ENCODE data around the gene METTL17.
"Not testable (repeated sequence)": the region's sequence is repeated elsewhere in the genome, so short reads cannot be mapped to it uniquely, and the experiment has no call there.

Gene METTL17, protein sequence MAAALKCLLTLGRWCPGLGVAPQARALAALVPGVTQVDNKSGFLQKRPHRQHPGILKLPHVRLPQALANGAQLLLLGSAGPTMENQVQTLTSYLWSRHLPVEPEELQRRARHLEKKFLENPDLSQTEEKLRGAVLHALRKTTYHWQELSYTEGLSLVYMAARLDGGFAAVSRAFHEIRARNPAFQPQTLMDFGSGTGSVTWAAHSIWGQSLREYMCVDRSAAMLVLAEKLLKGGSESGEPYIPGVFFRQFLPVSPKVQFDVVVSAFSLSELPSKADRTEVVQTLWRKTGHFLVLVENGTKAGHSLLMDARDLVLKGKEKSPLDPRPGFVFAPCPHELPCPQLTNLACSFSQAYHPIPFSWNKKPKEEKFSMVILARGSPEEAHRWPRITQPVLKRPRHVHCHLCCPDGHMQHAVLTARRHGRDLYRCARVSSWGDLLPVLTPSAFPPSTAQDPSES

DNA sequence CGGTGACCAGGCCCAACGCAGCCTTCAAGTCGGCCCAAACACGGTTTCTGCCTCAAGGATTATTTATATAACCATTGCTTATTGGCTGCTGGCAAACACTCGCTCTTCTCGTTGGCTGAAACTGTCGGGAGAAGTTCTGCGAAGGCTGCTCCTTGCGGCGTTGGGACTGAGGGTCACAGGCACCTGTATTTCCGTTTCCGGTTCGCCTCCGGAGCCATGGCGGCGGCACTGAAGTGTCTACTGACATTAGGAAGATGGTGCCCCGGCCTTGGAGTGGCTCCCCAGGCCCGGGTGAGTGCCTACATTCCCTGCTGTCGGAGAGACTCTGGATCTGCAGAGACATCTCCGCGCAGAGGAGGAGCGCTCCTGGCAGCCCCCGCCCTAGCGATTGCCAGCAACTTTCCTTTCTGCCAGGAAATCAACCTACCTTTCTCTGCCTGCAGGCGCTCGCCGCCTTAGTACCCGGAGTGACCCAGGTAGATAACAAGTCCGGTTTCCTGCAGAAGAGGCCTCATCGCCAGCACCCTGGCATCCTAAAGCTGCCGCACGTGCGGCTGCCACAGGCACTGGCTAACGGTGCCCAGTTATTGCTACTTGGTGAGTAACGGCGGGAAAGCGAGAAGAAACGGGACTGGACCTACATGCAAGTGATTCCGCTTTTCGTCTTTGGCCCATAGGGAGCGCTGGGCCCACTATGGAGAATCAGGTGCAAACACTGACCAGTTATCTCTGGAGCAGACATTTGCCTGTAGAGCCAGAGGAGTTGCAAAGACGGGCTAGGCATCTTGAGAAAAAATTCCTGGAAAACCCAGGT is at the start of gene METTL17:
Gene METTL17 (plus strand): TSS at position 194 of the 814 bp plus-strand sequence. CDS start 23 bp downstream, at position 217.
- peak; percentile 74 to 85 (median 83) for DNase-seq

DNA sequence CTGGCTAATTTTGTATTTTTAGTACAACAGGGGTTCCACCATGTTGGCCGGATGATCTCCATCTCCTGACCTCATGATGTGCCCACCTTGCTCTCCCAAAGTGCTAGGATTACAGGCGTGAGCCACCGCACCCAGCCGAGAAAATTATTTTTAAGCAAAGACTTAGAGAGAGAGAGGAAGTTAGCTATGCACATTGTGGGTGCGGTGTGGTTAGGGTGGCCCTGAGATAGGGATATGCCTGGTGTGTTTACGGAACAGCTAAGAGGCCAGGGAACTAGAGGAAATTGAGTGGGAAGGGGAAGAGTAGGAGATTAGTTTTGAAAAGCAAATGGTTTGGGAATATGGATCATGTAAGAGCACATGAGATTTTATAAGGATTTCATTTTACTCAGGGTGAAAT is 44.6 kb upstream of the METTL17 start:
- DNase-seq, result not testable (repeated sequence)

DNA sequence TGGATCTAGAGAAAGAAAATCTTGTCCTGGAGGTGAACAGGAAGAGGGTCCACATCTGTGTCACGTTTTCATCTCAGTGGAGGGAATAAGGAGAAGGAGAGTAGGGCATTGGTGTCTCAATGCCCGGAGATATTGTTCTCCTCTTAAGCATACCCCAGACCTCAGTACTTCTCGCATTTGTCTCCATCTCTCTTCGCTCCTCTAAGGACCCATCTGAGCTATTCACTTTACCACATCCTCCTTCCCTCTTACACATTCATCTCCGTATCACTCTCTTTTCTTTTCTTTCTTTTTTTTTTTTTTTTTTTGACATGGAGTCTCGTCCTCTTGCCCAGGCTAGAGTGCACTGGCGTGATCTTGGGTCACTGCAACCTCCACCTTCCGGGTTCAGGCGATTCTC is 43.1 kb upstream of the METTL17 start:
- not testable (repeated sequence) for DNase-seq

DNA sequence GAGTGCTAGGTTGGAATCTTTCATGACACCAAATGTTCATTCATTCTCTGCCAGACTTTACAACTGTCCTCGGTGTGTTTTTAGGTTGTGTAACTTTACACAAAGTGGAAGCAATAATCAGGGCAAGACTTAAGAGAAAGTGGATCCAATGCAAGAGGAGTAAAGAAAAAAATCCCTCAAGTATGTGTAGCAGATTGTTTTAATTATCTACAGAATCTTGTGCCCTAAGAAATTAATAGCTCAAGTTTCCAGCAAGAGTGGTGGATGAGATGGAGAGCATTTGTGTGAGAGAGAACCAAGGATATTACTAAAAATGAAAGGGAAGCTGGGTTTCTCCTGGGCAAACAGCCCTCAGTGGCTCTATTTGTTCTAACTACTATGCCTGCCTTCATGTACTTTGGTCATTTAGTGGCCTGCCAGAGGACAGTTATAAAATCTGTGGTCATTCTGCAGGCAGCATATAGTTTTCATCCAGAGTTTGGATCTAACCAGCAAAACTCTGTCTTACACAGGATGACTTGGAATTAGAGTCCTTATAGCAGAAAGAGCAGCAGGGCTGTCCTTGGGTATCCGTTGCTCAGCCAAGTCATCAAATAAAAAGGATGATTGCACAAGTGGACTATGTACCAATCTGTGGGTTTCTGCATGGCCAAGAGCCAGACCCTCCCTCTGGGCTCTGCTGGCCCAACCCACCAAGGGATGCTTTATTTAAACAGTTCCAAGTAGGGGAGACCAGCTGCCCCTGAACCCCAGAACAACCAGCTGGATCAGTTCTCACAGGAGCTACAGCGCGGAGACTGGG is 34.8 kb upstream of the METTL17 start, which contains the start of gene RNASE2:
Gene RNASE2 (plus strand): TSS at position 752 of the 802 bp plus-strand sequence. CDS start 285 bp downstream, outside the sequence.
- DNase-seq, result not testable (repeated sequence)

DNA sequence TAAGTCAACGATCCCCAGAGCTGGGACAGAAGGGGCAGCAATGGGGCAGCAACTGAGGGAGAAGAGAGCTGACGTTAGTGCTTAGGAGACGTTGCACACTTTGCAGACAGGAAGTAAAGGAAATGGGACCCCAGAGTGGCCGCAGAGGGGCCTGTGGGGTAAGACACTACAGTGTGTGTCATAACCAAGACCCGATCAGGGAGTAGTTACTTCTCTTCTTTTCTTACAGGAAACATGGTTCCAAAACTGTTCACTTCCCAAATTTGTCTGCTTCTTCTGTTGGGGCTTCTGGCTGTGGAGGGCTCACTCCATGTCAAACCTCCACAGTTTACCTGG is 34.3 kb upstream of the METTL17 start:
- DNase-seq, result not testable (repeated sequence)

DNA sequence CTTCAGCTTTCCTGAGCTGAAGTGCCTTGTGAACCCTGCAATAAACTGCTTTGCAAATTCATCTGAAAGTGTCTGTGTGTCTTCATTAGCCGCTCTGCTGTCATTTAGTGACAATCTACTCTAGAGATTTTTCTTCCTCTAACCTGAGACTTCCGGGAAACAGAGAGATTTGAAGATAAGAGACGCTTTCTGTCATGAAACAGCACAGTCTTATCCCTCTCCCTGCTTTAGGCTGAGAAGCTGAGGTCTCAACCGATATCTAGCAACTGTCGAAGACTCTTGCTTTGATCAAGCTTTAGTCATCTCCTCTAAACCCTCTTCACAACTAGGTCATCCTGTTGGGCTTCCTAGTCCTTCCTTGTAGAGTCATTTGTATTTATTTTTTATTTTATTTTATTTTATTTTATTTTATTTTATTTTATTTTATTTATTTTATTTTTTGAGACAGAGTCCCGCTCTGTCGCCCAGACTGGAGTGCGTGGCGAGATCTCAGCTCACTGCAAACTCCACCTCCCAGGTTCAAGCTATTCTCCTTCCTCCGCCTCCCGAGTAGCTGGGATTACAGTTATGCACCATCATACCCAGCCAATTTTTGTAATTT is 33.3 kb upstream of the METTL17 start:
- DNase-seq, result peak in 2 of 6 experiments; percentile 17 to 18

DNA sequence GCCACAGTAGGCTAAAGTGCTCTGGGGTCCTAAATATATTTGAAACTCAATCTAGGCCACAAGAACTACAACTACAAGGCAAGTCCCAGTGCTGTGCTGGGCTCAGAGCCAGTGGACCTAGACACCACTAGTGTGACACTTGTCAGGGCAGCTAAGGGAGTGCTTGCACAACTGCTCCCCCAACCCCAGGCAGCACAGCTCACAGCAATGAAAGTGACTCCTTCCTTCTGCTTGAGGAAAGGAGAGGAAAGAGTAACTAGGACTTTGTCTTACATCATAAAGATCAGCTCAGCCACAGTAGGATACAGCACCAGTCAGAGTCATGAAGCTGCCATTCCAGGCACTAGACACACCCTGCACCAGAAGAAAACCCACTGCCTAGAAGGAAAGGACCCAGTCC is 30.8 kb upstream of the METTL17 start:
- DNase-seq, result not testable (repeated sequence)

DNA sequence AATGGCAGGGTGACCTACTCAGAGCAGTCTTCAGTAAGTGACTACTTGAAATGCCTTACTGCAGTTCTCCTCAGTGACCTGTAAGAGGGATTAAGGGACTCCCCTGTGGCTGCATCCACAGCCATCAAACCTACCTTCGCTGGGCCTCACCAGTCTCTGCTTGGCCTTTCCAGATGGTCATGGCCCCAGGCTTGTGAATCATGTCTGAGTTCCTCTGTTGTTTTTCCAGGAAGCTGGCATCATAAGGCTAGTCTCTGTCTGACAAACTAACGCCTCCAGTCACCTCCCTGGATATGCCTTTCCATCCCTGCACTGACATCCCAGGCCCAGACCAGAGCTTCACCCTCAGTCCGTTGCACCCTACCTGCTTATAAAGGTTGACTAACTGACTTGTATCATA is 20.4 kb upstream of the METTL17 start:
- no peak for DNase-seq

DNA sequence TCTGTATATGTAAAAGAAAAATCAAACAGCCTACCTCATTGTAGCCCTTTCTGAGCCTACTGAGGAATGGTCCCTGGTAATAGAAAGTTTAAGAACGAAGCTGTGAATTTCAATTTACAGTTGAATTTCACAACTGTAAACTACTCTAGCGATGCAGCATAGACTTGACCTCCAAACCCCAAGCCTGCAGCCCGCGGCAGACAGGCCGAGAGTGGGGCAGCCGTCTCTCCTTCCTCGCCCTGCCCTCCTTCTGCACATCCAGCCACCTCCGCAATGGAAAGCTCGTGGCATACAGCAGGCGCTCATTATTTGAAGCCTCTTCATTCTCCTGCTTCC is 19.2 kb upstream of the METTL17 start:
- no peak for DNase-seq

DNA sequence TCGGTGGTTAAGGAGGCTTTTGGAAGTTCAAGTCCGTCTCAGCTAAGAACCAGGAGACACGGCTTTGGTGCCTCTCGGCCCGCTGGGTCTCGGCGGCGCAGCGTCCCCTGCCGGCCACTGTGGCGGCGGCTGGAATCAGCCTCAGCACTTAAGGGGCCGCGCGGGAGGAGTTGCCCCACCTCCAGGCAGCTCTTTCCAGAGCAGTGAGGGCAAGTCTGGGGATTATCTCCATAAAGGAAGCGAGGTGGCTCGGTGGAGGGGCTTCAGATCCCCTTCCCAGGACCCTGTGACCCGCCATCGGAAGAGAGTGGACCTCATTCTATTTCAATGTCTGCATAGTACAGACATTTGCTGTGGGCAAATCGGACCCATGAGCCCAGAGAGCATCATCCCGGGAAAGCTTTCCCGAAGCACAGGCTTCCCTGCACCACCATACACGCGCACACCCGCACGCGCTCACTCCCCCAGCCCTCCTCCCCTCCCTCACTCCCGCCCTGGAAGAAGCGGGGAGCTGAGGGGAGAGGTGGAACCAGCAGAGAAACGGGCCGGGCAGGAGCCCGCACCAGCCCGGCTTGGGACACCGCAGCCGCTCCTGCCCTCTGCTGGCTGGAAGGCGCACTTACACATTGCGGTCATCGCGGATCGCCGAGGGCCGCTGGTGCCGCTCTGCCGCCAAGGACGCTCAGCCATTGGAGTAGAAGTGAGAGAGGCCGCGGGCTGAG is 18.6 kb upstream of the METTL17 start:
- DNase-seq, result peak; percentile 38 to 79 (median 70)

DNA sequence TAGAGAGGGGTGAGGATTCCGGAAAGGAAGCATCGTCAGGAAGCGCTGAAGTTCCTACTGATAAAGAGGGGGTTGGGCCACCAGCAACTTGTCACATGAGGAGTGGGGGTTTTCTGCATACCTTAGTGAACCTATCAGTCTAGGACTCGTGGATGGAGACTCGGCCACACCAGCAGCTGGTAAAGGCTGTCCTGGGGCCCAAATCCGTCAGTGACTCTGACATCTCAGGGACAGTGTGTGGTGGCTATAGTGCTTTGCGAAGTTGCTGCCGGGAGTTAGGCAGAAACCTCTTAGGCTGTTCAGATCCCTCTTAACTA is 18.1 kb upstream of the METTL17 start:
- no peak for DNase-seq

DNA sequence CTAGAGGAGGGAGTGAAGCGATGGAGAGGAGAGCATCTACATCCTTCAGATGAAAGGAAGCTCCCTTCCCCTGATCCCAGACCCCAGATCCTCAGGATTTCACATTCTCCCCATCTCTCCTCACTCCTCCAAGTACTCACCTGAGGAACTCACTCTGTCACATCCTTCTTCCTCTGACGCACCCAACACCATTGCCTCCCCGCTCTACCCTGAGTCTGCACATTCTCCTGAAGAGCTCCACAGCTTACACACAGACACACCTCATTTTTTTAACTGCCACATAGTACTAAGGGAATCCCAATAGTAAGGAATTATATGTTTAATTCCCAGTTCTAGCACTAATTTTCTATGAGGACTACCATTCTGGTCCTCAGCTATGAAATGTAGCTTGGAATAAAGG is 16.3 kb upstream of the METTL17 start:
- no peak for DNase-seq

DNA sequence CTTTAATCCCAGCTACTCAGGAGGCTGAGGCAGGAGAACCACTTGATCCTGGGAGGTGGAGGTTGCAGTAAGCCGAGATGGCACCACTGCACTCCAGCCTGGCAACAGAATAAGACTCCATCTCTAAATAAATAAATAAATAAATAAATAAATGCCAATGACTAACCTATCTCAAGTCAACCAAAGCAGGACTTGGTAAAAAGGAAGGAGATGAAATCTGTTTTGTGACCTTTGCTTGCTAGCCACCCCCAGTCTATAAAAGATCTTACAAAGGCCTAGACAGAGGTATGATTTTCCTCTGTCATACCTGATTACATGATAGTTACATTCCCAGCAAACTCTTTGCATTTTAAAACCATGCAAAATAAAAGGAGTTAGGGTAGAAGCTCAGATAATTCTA is 13.5 kb upstream of the METTL17 start:
- DNase-seq, result no peak

DNA sequence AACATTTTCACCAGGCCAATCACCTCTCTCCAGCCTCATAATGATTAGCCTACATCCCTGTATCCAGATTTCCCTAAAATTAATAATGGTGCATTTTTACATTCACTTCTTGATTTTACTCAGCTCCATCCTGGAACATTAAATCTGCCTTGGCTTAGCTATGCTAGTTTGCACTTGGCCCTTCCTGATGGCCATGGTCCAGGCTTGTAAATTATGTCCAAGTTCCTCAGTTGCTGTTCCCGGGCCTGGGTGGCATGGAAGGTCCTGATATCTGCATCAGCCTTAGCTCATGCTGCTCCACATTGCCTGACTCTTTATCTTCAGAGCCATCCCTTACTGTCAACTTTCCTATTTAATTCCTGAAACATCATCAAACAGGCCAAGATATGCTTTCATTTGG is 11.1 kb upstream of the METTL17 start:
- no peak for DNase-seq

DNA sequence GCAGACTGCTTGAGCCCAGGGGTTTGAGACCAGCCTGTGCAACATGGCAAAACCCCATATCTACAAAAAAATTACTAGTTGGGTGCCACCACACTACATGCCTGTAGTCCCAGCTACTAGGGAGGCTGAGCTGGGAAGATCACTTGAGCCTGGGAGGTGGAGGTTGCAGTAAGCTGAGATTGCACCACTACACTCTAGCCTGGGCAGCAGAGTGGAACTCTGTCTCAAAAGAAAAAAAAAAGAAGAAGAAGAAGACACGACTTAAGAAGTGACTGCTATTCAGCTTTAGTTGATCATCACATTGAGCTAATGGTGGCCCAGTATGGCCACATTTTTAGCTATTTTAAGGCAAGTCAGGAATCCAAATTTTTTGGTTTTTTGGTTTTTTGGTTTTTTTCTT is 8.9 kb upstream of the METTL17 start:
- DNase-seq, result no peak

DNA sequence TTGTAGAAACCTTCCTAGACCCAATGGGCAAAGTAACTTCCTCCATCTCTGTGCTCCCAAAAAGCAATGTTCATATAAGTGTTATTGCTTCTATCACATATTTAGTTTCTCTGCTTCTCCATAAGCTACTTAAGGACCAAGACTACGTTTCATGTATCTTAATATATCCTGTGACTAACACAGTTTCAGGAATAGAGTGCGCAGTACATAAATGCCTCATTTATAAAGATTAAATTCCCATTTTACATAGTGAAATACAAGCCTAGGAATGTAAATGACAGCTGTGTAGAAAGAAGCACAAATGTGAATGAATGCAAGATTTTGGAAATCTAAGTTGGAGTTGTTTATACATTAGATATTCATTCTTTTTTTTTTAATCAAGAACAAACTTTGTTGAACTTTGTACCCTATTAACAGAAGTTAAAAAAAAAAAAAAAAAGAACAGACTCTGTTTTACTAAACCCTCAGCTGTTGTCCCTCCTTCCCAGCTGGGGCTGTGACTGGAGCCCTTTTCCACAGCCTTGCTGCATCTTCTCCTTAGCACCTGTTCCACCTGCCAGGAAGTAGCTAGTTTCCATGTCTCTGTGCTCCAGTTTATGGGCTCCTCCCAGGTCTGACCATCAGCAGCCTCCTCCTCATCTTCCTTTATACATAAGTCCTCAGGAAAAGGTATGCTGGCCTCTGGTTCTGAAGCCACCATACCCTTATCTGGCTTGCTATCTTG is 7.0 kb upstream of the METTL17 start:
- DNase-seq, result no peak

DNA sequence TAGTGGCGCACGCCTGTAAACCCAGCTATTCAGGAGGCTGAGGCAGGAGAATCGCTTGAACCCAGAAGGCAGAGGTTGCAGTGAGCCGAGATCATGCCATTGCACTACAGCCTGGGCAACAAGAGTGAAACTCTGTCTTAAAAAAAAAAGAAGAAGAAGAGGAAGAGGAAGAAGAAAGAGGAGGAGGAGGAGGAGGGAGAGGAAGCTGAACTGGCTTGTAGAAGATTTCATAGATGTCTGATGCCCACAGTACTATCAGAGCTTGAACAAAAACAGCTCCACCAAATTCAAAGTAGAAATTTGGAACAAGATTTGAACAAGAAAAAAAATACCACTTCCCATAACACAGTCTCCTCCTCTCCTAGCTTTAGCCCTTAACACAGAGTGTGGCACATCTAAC is 4.1 kb upstream of the METTL17 start:
- not testable (repeated sequence) for DNase-seq

DNA sequence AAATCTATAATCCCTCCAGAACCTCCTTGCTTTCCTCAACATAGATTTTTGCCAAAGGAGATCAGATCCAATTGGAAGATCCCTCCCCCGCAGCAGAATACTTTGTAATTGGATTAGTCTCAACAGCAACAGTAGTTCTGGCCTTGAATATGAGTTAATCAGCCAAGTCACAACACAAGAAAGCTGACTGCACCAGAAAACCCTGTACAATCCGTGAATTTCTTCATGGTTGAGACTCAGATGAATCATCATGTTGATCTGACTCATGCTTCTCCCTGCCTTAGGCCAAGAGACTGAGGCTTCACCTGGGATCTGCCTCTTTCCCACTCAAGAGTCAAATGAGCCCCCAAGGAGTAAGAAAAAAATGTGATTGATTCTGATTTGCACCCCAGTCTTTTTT is 3.0 kb upstream of the METTL17 start:
- no peak for DNase-seq

DNA sequence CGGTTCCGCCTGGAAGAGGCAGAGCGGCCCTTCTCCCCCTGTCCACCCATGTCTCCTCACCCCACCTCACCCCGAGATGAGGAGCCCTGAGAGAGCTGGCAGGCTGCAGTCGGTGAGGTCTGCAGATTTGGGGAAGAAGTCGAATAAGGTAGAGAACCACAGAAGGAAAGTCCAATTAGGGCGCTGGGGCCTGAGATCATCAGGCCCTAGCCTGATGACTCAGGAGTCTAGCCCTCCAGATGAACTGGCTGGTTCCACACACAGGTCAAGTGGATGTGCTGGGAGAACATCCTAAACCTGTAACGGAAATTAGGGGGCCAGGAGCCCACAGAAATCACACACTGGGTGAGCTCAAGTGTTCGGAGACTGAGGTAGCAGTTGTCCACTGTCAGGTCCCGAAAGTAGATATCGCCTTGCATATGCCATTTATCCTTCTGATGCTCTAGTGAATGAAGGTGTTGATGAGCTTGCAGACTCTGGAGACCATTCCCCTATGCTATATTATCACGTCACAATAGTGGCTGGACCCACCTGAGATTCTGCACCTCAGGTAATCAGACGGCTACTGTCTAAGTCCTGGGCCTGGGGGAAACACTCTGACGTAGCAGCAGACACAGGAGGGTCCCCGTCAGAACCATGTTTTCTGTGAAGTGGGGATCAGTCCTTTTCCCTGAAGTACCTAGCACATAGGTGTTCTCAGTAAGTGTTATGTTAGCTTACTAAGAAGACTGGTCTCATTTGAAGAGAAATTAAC is 886 bp upstream of the METTL17 start:
- DNase-seq, result no peak

DNA sequence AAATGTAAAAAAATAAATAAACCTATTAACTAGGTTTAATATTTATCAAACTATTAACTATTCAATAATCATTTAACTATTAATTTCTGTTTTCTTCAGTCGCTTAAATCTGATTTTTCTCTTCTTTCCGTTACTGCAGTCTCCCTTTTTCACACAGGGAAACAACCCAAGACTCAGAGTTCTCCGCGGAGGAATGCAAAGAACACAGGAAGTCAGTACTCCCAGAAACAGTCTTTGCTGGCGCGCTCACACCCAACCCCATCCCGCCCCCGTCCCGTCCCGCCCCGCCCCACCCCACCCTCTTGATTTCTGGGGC is 351 bp upstream of the METTL17 start:
- no peak for DNase-seq

DNA sequence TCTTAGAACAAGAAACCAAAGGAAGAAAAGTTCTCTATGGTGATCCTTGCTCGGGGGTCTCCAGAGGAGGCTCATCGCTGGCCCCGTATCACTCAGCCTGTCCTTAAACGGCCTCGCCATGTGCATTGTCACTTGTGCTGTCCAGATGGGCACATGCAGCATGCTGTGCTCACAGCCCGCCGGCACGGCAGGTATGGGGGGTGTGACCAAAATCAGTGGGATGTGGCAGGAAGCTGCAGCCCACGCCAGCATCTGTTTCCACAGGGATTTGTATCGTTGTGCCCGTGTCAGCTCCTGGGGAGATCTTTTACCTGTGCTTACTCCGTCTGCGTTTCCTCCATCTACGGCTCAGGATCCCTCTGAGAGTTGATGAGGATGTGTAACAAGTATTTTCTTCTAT is 6.7 kb downstream of the METTL17 start:
- no peak for DNase-seq

Measured in stimulated activated naive CD4-positive, alpha-beta T cell (primary cell).